Lower lobe of right lung (tissue), 2 donors: Measurements from ENCODE around the gene KIFC1. TPM values are rescaled to one million over a fixed set of nuclear protein-coding genes. Genes with fewer than 3 reads are reported as not detected.

Experiments
- ATAC-seq, 2 donors: fragments of 200-7000 bp; cut with Tn5 transposase; one replicate each; pipeline ENCODE4 v1.9.1; 2020 to 2022; ENCODE audit warnings: mild to moderate bottlenecking in 2 of 2, moderate library complexity in 2 of 2
- DNase-seq: peaks from one replicate; pipeline ENCODE4 v3.0.0-alpha.2; 2020
- H3K27ac ChIP-seq: fragments of 200-600 bp; one replicate; pipeline ENCODE4 v1.8.0; 2022
- H3K27me3 ChIP-seq: fragments of 200-600 bp; one replicate; pipeline ENCODE4 v1.8.0; 2022; ENCODE audit warnings: low read depth
- H3K36me3 ChIP-seq: fragments of 200-600 bp; one replicate; pipeline ENCODE4 v1.8.0; 2022; ENCODE audit warnings: mild to moderate bottlenecking
- H3K4me1 ChIP-seq: fragments of 200-600 bp; one replicate; pipeline ENCODE4 v1.8.0; 2022
- H3K4me3 ChIP-seq: fragments of 200-600 bp; one replicate; pipeline ENCODE4 v1.8.0; 2022; ENCODE audit warnings: mild to moderate bottlenecking
- H3K9me3 ChIP-seq: fragments of 200-600 bp; one replicate; pipeline ENCODE4 v1.8.0; 2022
- CTCF ChIP-seq: fragments of 200-600 bp; IDR thresholded peaks from one replicate; pipeline ENCODE4 v1.8.0; 2022; ENCODE audit warnings: antibody characterized with exemption, mild to moderate bottlenecking
- intact Hi-C: fragments of 100-400 bp; cut with DNase I; formaldehyde crosslinking; loops from one replicate; pipeline ENCODE4 v1.11.0; 2022
- total RNA-seq: library from RNA; stranded (reverse); fragmentation: NEBNext Ultra II Directional; extraction: Animal tissue kit (Norgen Biotek cat#: 25700); gene quantifications from one replicate; pipeline ENCODE4 v1.2.1, GENCODE V29; 2021
- donor health status: DM: no; HTN: yes; CAD: no; lungs with severe emphysema.

KIFC1 gene
- total RNA-seq, 1 donor from 2014 or later, result 2.7 TPM

GRCh38 chr6:33437666-33438065, 46.0 kb downstream of the KIFC1 start:
- ATAC-seq (no peak), DNase-seq (no peak)
- TF ChIP-seq CTCF, result no peak
- Histone ChIP-seq H3K4me3 (no peak overlapping the region), H3K27ac (no peak overlapping the region), H3K9me3 (no peaks in the 10 kb centered on the region), H3K36me3 (peaks cover 53% of the 10 kb centered on the region), H3K27me3 (no peaks in the 10 kb centered on the region), H3K4me1 (no peaks in the 10 kb centered on the region)
- intact Hi-C loops, result no loop called here

GRCh38 chr6:33438978-33439594, 47.5 kb downstream of the KIFC1 start:
- no peaks in the 10 kb centered on the region for H3K4me1 ChIP-seq
- no peak for TF ChIP-seq CTCF
- H3K27me3 ChIP-seq, result no peaks in the 10 kb centered on the region
- peaks cover 63% of the 10 kb centered on the region for H3K36me3 ChIP-seq
- H3K9me3 ChIP-seq, result no peaks in the 10 kb centered on the region
- H3K4me3 ChIP-seq, result no peak overlapping the region
- H3K27ac ChIP-seq, result no peak overlapping the region
- ATAC-seq (no peak), DNase-seq (no peak)
- intact Hi-C loops, result no loop called here

GRCh38 chr6:33439956-33440648, 48.5 kb downstream of the KIFC1 start:
- no peak overlapping the region for H3K4me3 ChIP-seq
- no peaks in the 10 kb centered on the region for H3K27me3 ChIP-seq
- no peak for ATAC-seq
- H3K4me1 ChIP-seq, result no peaks in the 10 kb centered on the region
- no peak for DNase-seq
- H3K9me3 ChIP-seq, result no peaks in the 10 kb centered on the region
- TF ChIP-seq CTCF, result no peak
- intact Hi-C loops, result no loop called here
- H3K27ac ChIP-seq, result no peak overlapping the region
- H3K36me3 ChIP-seq, result peaks cover 63% of the 10 kb centered on the region

- intact Hi-C loops, result no loop called here
- TF ChIP-seq CTCF, result no peak
- H3K4me1 ChIP-seq, result no peaks in the 10 kb centered on the region
- ATAC-seq (no peak), DNase-seq (no peak)
- H3K36me3 ChIP-seq, result peaks cover 57% of the 10 kb centered on the region
- no peak overlapping the region for H3K27ac ChIP-seq
- H3K9me3 ChIP-seq, result no peaks in the 10 kb centered on the region
- no peak overlapping the region for H3K4me3 ChIP-seq
- H3K27me3 ChIP-seq, result no peaks in the 10 kb centered on the region
Observed at GRCh38 chr6:33440649-33441309, 49.2 kb downstream of the KIFC1 start.

- H3K4me1 ChIP-seq, result no peaks in the 10 kb centered on the region
- intact Hi-C loops, result no loop called here
- TF ChIP-seq CTCF, result no peak
- H3K9me3 ChIP-seq, result no peaks in the 10 kb centered on the region
- H3K36me3 ChIP-seq, result peaks cover 52% of the 10 kb centered on the region
- DNase-seq (no peak), ATAC-seq (no peak)
- no peaks in the 10 kb centered on the region for H3K27me3 ChIP-seq
- H3K27ac ChIP-seq, result no peak overlapping the region
- H3K4me3 ChIP-seq, result no peak overlapping the region
Observed at GRCh38 chr6:33441457-33441856, 49.8 kb downstream of the KIFC1 start.
